ENCODE measurements around the gene PI4KB.
"Not testable (repeated sequence)": the region's sequence is repeated elsewhere in the genome, so short reads cannot be mapped to it uniquely, and the experiment has no call there.

The PI4KB gene

DNA sequence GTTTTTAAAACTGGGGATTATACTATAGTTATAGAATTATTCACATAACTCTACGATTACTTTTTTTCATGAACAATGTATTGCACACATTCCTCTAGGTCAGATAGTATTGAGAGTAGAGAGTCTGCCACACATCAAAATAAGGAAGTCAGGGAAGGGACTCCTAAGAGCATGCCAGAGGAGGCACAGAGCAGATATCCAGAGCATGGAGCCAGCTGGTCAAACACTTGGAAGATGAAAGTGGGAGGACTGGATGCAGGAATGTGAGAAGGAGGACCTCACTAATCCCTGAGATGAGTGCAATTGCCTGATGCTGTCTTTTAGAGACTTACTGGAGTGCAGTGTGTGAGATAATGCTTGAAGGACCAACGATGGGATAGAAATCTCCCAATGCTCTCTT, 29.5 kb upstream of the PI4KB start:
- no peak overlapping the region for H3K4me3 ChIP-seq (replicated peaks; ENCODE audit: low read depth, low read length)
- TF ChIP-seq, protein P1, sequence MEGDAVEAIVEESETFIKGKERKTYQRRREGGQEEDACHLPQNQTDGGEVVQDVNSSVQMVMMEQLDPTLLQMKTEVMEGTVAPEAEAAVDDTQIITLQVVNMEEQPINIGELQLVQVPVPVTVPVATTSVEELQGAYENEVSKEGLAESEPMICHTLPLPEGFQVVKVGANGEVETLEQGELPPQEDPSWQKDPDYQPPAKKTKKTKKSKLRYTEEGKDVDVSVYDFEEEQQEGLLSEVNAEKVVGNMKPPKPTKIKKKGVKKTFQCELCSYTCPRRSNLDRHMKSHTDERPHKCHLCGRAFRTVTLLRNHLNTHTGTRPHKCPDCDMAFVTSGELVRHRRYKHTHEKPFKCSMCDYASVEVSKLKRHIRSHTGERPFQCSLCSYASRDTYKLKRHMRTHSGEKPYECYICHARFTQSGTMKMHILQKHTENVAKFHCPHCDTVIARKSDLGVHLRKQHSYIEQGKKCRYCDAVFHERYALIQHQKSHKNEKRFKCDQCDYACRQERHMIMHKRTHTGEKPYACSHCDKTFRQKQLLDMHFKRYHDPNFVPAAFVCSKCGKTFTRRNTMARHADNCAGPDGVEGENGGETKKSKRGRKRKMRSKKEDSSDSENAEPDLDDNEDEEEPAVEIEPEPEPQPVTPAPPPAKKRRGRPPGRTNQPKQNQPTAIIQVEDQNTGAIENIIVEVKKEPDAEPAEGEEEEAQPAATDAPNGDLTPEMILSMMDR (IDR thresholded peaks at IDR 0.05; ENCODE audit: low read depth, low read length, missing control alignments) = no peak

DNA sequence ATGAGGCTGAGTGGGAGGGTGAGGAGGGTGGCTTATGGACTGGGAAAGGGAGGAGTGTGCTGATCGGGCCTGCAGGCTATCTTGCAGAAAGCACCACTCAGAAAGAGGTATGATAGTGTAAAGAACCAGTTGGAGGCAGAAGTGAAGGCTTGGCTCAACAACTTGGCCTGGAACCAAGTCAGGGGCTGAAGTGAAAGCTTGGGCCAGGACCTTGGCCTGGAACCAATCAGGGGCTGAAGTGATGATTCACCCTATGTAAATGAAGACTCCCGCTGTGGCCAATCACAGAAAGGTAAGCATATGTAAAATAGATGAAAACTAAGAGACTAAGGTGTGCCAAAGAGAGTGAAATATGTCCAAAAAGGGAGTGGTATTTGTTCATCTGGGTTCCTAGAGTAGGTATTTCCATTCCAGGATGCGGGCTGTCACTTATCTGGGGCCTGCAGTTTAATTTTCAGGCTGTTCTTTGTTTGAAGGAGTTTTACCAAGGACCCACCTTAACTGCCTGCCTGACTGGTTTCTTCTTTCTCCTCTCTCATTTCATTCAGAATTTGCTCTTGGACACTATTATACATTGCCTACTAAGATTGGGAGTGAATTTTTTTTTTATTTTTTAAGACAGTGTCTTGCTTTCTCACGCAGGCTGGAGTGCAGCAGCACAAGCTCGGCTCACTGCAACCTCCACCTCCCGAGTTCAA, 25.0 kb upstream of the PI4KB start:
- TF ChIP-seq, protein P1 (IDR thresholded peaks at IDR 0.05; ENCODE audit: low read depth, low read length, missing control alignments) = no peak
- no peak for DNase-seq (ENCODE audit: extremely low read depth, low read depth)
- H3K4me3 ChIP-seq (replicated peaks; ENCODE audit: low read depth, low read length) = no peak overlapping the region

More for the DNA sequence above, 29.5 kb upstream of the PI4KB start:
- DNase-seq (ENCODE audit: extremely low read depth, low read depth) = no peak

DNA sequence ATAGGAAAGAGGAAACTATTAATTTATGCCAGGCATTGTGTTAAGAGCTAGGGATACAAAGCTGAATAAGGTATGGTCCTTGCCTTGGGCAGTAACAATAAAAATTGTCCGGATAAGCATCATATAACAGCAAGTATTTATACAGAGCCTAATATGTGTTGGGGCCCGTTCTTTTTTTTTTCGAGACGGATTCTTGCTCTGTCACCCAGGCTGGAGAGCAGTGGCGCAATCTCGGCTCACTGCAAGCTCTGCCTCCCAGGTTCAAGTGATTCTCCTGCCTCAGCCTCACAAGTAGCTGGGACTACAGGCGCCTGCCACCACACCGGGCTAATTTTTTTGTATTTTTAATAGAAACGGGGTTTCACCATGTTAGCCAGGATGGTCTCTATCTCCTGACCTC, 23.1 kb upstream of the PI4KB start:
- DNase-seq (ENCODE audit: extremely low read depth, low read depth); H3K4me3 ChIP-seq (replicated peaks; ENCODE audit: low read depth, low read length): not testable (repeated sequence)

DNA sequence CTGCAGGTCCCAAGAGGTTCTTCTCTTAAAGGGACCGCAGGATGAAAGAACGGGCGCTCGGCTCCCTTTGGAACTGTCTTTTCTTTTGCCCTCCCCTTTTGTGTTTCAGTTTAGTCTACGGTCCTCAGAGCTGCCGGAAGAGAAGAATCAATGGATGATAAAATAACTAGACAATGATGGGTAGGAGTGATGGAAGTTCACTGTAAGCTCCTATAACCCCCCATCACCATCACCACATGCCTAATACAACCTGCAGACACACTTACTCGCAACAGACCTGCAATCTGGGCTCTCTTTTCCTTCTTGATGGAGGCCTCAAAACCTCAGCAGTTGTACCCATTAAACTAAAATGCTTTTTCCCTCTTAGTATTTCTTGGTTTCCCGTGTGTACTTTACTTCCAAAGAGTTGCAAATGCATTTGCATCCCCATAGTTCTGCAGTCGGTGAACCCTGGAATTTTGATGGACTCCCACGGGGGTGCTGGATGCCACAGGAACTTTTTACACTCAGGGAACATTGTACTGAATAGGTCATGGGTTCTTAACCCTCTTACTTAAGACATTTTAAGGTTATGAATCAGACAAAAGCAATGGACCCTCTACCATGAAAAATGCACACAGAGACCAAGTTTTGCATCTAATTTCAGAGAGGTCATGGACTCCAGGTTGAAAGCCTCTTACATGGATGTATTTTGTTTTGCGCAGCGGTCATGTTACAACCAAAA, 20.5 kb upstream of the PI4KB start:
- H3K4me3 ChIP-seq (replicated peaks; ENCODE audit: low read depth, low read length) = peak overlapping the region; percentile 60
- TF ChIP-seq, protein P1 (IDR thresholded peaks at IDR 0.05; ENCODE audit: low read depth, low read length, missing control alignments) = no peak
- no peak for DNase-seq (ENCODE audit: extremely low read depth, low read depth)

DNA sequence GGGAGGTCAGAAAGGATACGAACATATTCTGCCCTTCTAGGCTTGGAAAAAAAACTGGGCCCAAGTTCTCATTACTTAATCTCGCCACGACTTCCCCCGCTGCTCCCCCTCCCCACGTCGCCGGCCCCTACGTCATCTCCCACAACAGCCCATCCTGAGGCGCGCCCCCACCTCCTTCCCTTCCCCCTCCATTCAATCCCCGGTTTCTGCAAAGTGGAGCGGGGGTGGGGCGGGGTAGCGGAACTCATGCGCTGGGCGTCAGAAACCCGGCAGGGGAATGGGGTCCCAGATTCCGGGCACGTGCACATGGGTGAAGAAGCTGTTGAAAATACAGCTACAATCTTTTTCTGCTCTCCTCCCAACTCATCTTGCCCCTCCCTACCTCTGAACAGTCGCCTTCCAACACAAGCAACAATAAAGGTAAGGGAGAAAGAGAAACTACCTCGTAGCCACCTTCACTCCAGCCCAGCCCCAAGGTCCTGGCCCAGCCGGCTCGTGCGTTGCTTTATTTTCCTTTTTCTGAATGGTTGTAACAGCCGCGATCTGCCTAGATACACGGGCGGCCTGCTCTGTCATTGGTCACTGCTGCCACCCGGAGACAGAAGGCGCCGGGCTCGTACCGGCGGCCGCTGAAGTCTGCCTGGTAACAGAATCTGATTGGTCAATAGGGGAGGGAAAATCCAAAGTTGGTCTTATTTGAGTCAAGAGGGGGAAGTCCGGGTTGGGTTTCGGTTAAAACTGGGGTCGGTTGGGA, 19.7 kb upstream of the PI4KB start, which contains the start of gene RFX5:
RFX5 (minus strand) TSS at position 484 of the 754 bp plus-strand sequence. CDS start 932 bp downstream, outside the sequence.
- peak within 1 kb of the TSS; percentile 60 for H3K4me3 ChIP-seq (replicated peaks; ENCODE audit: low read depth, low read length)
- DNase-seq (ENCODE audit: extremely low read depth, low read depth) = peak; percentile 98
- TF ChIP-seq, protein P1 (IDR thresholded peaks at IDR 0.05; ENCODE audit: low read depth, low read length, missing control alignments) = no peak

DNA sequence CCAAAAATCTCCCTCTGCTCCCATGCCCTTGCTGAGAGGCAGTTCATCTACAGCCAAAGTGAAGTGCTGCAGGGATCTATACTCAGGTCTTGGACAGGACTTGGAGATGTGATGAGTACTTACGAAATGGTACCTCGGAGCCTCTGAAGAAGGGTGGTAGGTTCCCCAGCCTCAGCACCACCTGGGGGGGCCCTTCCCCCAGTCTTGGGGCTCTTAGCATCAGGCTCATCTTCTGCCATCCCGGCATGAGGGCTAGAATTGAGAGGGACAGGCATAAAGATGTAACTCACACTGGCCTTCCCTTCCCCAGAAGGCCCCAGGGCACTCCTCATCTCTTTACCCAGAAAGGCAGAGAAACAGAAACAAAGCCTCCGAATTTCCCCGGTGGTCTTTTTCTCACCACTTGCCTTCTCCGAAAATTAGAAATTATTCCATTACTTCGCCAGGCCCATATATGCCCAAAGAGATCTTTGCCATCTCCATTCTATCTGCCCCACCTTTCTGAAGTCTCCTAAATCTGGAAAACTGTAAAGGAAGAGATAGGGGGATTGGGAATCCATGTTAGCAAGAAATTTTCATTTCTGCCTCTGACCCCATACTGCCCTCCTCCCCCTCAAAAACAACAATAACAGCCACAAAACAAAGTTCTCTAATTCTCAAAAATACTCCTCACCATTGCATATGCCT, 19.0 kb upstream of the PI4KB start:
- TF ChIP-seq, protein P1 (IDR thresholded peaks at IDR 0.05; ENCODE audit: low read depth, low read length, missing control alignments) = no peak
- DNase-seq (ENCODE audit: extremely low read depth, low read depth) = no peak

More for the DNA sequence above, 19.0 kb upstream of the PI4KB start:
- peak overlapping the region; percentile 60 for H3K4me3 ChIP-seq (replicated peaks; ENCODE audit: low read depth, low read length)

All from HFF-Myc (cell line).